ENCODE measurements around the gene WDTC1.

DNA sequence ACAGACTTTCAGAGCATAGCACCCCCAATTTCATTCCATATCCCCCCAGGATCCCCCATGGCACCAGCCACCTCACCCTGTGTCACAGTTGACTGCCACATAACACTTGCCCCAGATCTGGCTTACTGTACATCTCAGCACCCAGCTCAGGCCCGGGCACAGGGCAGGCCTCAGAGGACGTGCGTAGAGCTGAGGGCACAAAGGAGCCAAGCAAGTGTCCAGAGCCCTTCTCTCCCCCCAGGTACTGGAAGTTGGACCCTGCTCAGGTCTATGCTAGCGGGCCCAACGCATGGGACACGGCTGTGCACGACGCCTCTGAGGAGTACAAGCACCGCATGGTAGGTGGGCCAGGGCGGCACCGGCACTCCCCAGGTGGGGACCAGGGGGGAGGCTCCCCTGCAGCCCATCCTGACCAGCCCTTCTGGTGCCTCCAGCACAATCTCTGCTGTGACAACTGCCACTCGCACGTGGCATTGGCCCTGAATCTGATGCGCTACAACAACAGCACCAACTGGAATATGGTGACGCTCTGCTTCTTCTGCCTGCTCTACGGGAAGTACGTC lies 99.4 kb downstream of the WDTC1 start:
- TF ChIP-seq POLR2A (IDR thresholded peaks at IDR 0.05; ENCODE audit: low read length) (no peak), GATA1 (IDR thresholded peaks at IDR 0.05; ENCODE audit: low read depth, low read length) (no peak)
